Hematopoietic multipotent progenitor cell treated with erythropoietin and hydrocortisone succinate and interleukin-3 and kit ligand, for 17 days (in vitro differentiated cells): ENCODE data around the gene METTL14.

Experiments
- DNase-seq: peaks from one replicate; pipeline ENCODE4 v3.0.0-alpha.2; 2015; ENCODE audit warnings: low spot score

METTL14 gene

GRCh38 chr4:118734491-118735205 is 49.5 kb downstream of the METTL14 start:
- no peak for DNase-seq

- DNase-seq, result no peak
Observed at GRCh38 chr4:118736900-118737299, 51.7 kb downstream of the METTL14 start.

GRCh38 chr4:118738090-118738489 is 52.9 kb downstream of the METTL14 start:
- no peak for DNase-seq

GRCh38 chr4:118739022-118739713 is 54.0 kb downstream of the METTL14 start:
- DNase-seq, result no peak

- DNase-seq, result peak; percentile 60
Observed at GRCh38 chr4:118740869-118741268, 55.7 kb downstream of the METTL14 start.

- DNase-seq, result no peak
Observed at GRCh38 chr4:118741301-118741855, 56.2 kb downstream of the METTL14 start.

GRCh38 chr4:118742050-118742449 is 56.9 kb downstream of the METTL14 start:
- DNase-seq, result no peak

GRCh38 chr4:118743867-118744266 is 58.7 kb downstream of the METTL14 start:
- DNase-seq, result no peak

- no peak for DNase-seq
Observed at GRCh38 chr4:118745357-118745756, 60.2 kb downstream of the METTL14 start.

GRCh38 chr4:118746251-118746919 is 61.2 kb downstream of the METTL14 start:
- no peak for DNase-seq

- no peak for DNase-seq
Observed at GRCh38 chr4:118749347-118749988, 64.3 kb downstream of the METTL14 start.

GRCh38 chr4:118751629-118752323 is 66.6 kb downstream of the METTL14 start:
- no peak for DNase-seq

GRCh38 chr4:118752551-118752950 is 67.4 kb downstream of the METTL14 start:
- no peak for DNase-seq

GRCh38 chr4:118753096-118753495 is 67.9 kb downstream of the METTL14 start:
- DNase-seq, result no peak

GRCh38 chr4:118753685-118754084 is 68.5 kb downstream of the METTL14 start:
- DNase-seq, result peak; percentile 9

GRCh38 chr4:118754890-118755289 is 69.7 kb downstream of the METTL14 start:
- no peak for DNase-seq

- no peak for DNase-seq
Observed at GRCh38 chr4:118755438-118756226, 70.4 kb downstream of the METTL14 start.

GRCh38 chr4:118756429-118756828 is 71.2 kb downstream of the METTL14 start:
- no peak for DNase-seq

- DNase-seq, result no peak
Observed at GRCh38 chr4:118756958-118757357, 71.8 kb downstream of the METTL14 start.

GRCh38 chr4:118757761-118758251 is 72.6 kb downstream of the METTL14 start:
- DNase-seq, result no peak

- DNase-seq, result no peak
Observed at GRCh38 chr4:118758293-118758692, 73.1 kb downstream of the METTL14 start.
